Chondrocyte (in vitro differentiated cells): ENCODE results near the gene FAM78B. TPM values are rescaled to one million over a fixed set of nuclear protein-coding genes. Genes with fewer than 3 reads are reported as not detected.

Experiments used
- DNase-seq: peaks from one replicate; pipeline ENCODE4 v3.0.0; 2021; ENCODE audit warnings: mixed read lengths, low spot score
- H3K27ac Mint-ChIP-seq: one replicate; pipeline ENCODE4 v1.8.0; 2021; ENCODE audit warnings: mild to moderate bottlenecking, moderate library complexity, mixed read lengths; ENCODE audit not compliant: unreplicated experiment
- H3K27me3 Mint-ChIP-seq: 2 replicates; pipeline ENCODE4 v1.8.0; 2021; ENCODE audit warnings: low read depth, mixed read lengths
- H3K36me3 Mint-ChIP-seq: 2 replicates; pipeline ENCODE4 v1.8.0; 2021; ENCODE audit warnings: low read depth, mixed read lengths
- H3K4me1 Mint-ChIP-seq: 2 replicates; pipeline ENCODE4 v1.8.0; 2021; ENCODE audit warnings: low read depth, mild to moderate bottlenecking, mixed read lengths
- H3K4me3 Mint-ChIP-seq: one replicate; pipeline ENCODE4 v1.8.0; 2021; ENCODE audit warnings: mild to moderate bottlenecking, moderate library complexity, mixed read lengths; ENCODE audit not compliant: unreplicated experiment
- H3K9me3 Mint-ChIP-seq: 2 replicates; pipeline ENCODE4 v1.8.0; 2021; ENCODE audit warnings: low read depth, mixed read lengths
- CTCF ChIP-seq: fragments of 200-600 bp; sonication (generic); IDR thresholded peaks from 2 replicates; pipeline ENCODE4 v1.5.0; 2021; ENCODE audit warnings: antibody characterized with exemption, mild to moderate bottlenecking, moderate library complexity
- total RNA-seq: library from RNA; stranded (reverse); gene quantifications from 3 replicates; pipeline ENCODE4 v1.2.1, GENCODE V29; 2021

The FAM78B gene
- total RNA-seq, 1 donor from 2014 or later: 0.22 TPM

GRCh38 chr1:166145499-166145898 lies 21.3 kb downstream of the FAM78B start:
- H3K27me3 Mint-ChIP-seq: no peaks in the 10 kb centered on the region
- H3K4me3 Mint-ChIP-seq: no peak overlapping the region
- DNase-seq: no peak
- H3K36me3 Mint-ChIP-seq: no peaks in the 10 kb centered on the region
- no peaks in the 10 kb centered on the region for H3K4me1 Mint-ChIP-seq
- no peak overlapping the region for H3K27ac Mint-ChIP-seq
- peaks cover 2% of the 10 kb centered on the region for H3K9me3 Mint-ChIP-seq
- TF ChIP-seq CTCF: no peak

GRCh38 chr1:166141969-166142368 lies 24.8 kb downstream of the FAM78B start:
- Mint-ChIP-seq H3K4me3 (no peak overlapping the region), H3K27me3 (peaks cover 2% of the 10 kb centered on the region), H3K27ac (no peak overlapping the region), H3K9me3 (no peaks in the 10 kb centered on the region), H3K36me3 (no peaks in the 10 kb centered on the region), H3K4me1 (no peaks in the 10 kb centered on the region)
- no peak for TF ChIP-seq CTCF
- no peak for DNase-seq

- DNase-seq: no peak
- H3K9me3 Mint-ChIP-seq: no peaks in the 10 kb centered on the region
Observed at GRCh38 chr1:166140251-166140650, 26.6 kb downstream of the FAM78B start.

GRCh38 chr1:166139735-166140134 lies 27.1 kb downstream of the FAM78B start:
- no peak overlapping the region for H3K27ac Mint-ChIP-seq
- H3K9me3 Mint-ChIP-seq: no peaks in the 10 kb centered on the region
- no peak for DNase-seq
- H3K4me1 Mint-ChIP-seq: no peaks in the 10 kb centered on the region
- H3K36me3 Mint-ChIP-seq: no peaks in the 10 kb centered on the region
- H3K27me3 Mint-ChIP-seq: peaks cover 2% of the 10 kb centered on the region
- no peak overlapping the region for H3K4me3 Mint-ChIP-seq
- TF ChIP-seq CTCF: no peak

More at GRCh38 chr1:166140251-166140650, 26.6 kb downstream of the FAM78B start:
- TF ChIP-seq CTCF: no peak
- H3K27me3 Mint-ChIP-seq: peaks cover 2% of the 10 kb centered on the region
- no peak overlapping the region for H3K27ac Mint-ChIP-seq
- no peaks in the 10 kb centered on the region for H3K36me3 Mint-ChIP-seq
- no peaks in the 10 kb centered on the region for H3K4me1 Mint-ChIP-seq
- no peak overlapping the region for H3K4me3 Mint-ChIP-seq

GRCh38 chr1:166136699-166137401 lies 30.0 kb downstream of the FAM78B start:
- Mint-ChIP-seq H3K4me1 (no peaks in the 10 kb centered on the region), H3K9me3 (peaks cover 5% of the 10 kb centered on the region), H3K27ac (no peak overlapping the region), H3K27me3 (peaks cover 2% of the 10 kb centered on the region), H3K36me3 (no peaks in the 10 kb centered on the region), H3K4me3 (no peak overlapping the region)
- DNase-seq: no peak
- TF ChIP-seq CTCF: no peak
